ENCODE measurements around the gene IGLL1. TPM values are rescaled to one million over a fixed set of nuclear protein-coding genes. Genes with fewer than 3 reads are reported as not detected.
"Not testable (repeated sequence)": the region's sequence is repeated elsewhere in the genome, so short reads cannot be mapped to it uniquely, and the experiment has no call there.

IGLL1 gene
- total RNA-seq: not detected in 2 replicates

GRCh38 chr22:23579870-23580575 lies at the start of gene IGLL1:
Gene IGLL1, minus strand, starts transcription at chr22:23580290. Its CDS starts 100 bp downstream, at chr22:23580190.
- H3K36me3 ChIP-seq (ENCODE audit: insufficient read depth, low read length): no peaks in the 10 kb centered on the region
- H4K20me1 ChIP-seq (ENCODE audit: insufficient read depth, low read length): no peaks in the 10 kb centered on the region
- DNase-seq (ENCODE audit: insufficient read length, low spot score, missing footprints): peak; percentile 50
- H3K4me2 ChIP-seq (ENCODE audit: insufficient read depth, low read length): no peak within 1 kb of the TSS
- no peak for TF ChIP-seq CTCF (IDR thresholded peaks at IDR 0.05; ENCODE audit: extremely low read depth, low read depth, low read length)
- no peaks in the 10 kb centered on the region for H3K4me1 ChIP-seq (ENCODE audit: insufficient read depth, low read length)
- peaks cover 2% of the 10 kb centered on the region for H3K27me3 ChIP-seq (ENCODE audit: insufficient read depth, low read length)
- H3K27ac ChIP-seq (ENCODE audit: low read depth, low read length): no peak within 1 kb of the TSS
- H2AFZ ChIP-seq (ENCODE audit: low read length): no peak within 1 kb of the TSS
- no peaks in the 10 kb centered on the region for H3K9me3 ChIP-seq (ENCODE audit: low read depth, low read length)
- H3K79me2 ChIP-seq (ENCODE audit: insufficient read depth, low read length): no peaks in the 10 kb centered on the region
- H3K4me3 ChIP-seq (ENCODE audit: insufficient read depth, low read length): no peak within 1 kb of the TSS

GRCh38 chr22:23628056-23628743 lies 48.1 kb upstream of the IGLL1 start:
- H3K79me2 ChIP-seq (ENCODE audit: insufficient read depth, low read length); H3K27me3 ChIP-seq (ENCODE audit: insufficient read depth, low read length); H4K20me1 ChIP-seq (ENCODE audit: insufficient read depth, low read length); H3K9me3 ChIP-seq (ENCODE audit: low read depth, low read length); H2AFZ ChIP-seq (ENCODE audit: low read length); H3K4me2 ChIP-seq (ENCODE audit: insufficient read depth, low read length); H3K36me3 ChIP-seq (ENCODE audit: insufficient read depth, low read length); H3K4me1 ChIP-seq (ENCODE audit: insufficient read depth, low read length); H3K27ac ChIP-seq (ENCODE audit: low read depth, low read length); H3K4me3 ChIP-seq (ENCODE audit: insufficient read depth, low read length); DNase-seq (ENCODE audit: insufficient read length, low spot score, missing footprints): not testable (repeated sequence)

- not testable (repeated sequence) for H3K9me3 ChIP-seq (ENCODE audit: low read depth, low read length); H3K4me1 ChIP-seq (ENCODE audit: insufficient read depth, low read length); DNase-seq (ENCODE audit: insufficient read length, low spot score, missing footprints); H2AFZ ChIP-seq (ENCODE audit: low read length); H3K36me3 ChIP-seq (ENCODE audit: insufficient read depth, low read length); H3K4me3 ChIP-seq (ENCODE audit: insufficient read depth, low read length); H3K27me3 ChIP-seq (ENCODE audit: insufficient read depth, low read length); H3K4me2 ChIP-seq (ENCODE audit: insufficient read depth, low read length); H3K79me2 ChIP-seq (ENCODE audit: insufficient read depth, low read length); H3K27ac ChIP-seq (ENCODE audit: low read depth, low read length); H4K20me1 ChIP-seq (ENCODE audit: insufficient read depth, low read length)
- TF ChIP-seq CTCF (IDR thresholded peaks at IDR 0.05; ENCODE audit: extremely low read depth, low read depth, low read length): peak; percentile 32
Measured at GRCh38 chr22:23627401-23628055, 47.4 kb upstream of the IGLL1 start.

- Histone ChIP-seq H3K4me2 (ENCODE audit: insufficient read depth, low read length) (no peak overlapping the region), H2AFZ (ENCODE audit: low read length) (no peak overlapping the region), H3K4me1 (ENCODE audit: insufficient read depth, low read length) (peaks cover 7% of the 10 kb centered on the region), H3K27ac (ENCODE audit: low read depth, low read length) (no peak overlapping the region), H3K4me3 (ENCODE audit: insufficient read depth, low read length) (no peak overlapping the region), H3K79me2 (ENCODE audit: insufficient read depth, low read length) (no peaks in the 10 kb centered on the region), H4K20me1 (ENCODE audit: insufficient read depth, low read length) (no peaks in the 10 kb centered on the region), H3K36me3 (ENCODE audit: insufficient read depth, low read length) (no peaks in the 10 kb centered on the region), H3K9me3 (ENCODE audit: low read depth, low read length) (no peaks in the 10 kb centered on the region), H3K27me3 (ENCODE audit: insufficient read depth, low read length) (no peaks in the 10 kb centered on the region)
- no peak for TF ChIP-seq CTCF (IDR thresholded peaks at IDR 0.05; ENCODE audit: extremely low read depth, low read depth, low read length)
- no peak for DNase-seq (ENCODE audit: insufficient read length, low spot score, missing footprints)
Measured at GRCh38 chr22:23626286-23626975, 46.3 kb upstream of the IGLL1 start.
